Measurements from ENCODE around the gene LRP1B.

LRP1B gene

DNA sequence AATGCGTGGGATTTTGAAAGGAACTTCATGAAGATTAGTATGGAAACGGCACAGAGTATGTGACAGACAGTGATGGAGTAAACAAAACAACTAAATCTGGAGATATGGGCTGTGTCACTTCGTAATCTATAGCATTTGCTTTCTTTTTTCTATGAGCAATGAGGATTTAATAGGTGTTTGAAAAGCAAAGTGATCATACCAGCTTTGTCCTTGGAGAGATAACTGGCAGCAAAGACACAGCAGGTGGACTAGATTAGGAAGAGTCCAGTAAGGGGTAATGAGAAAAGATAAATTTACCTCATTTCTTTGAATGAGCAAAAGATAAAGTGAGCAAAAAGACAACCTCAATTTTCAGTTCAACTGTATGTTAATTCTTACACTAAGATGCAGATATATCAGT, 199.0 kb downstream of the LRP1B start:
- no peak overlapping the region for H3K9ac ChIP-seq (ENCODE audit: low read length in 2 of 2)
- H3K4me3 ChIP-seq (ENCODE audit: low read length in 2 of 2): no peak overlapping the region
- H3K9me3 ChIP-seq (ENCODE audit: control insufficient read depth in 2 of 2, low read length in 2 of 2): no peaks in the 10 kb centered on the region
- no peak overlapping the region for H3K27ac ChIP-seq (ENCODE audit: low read length)
- H3K4me1 ChIP-seq (ENCODE audit: control insufficient read depth, insufficient read depth, low read length): no peaks in the 10 kb centered on the region
- no peaks in the 10 kb centered on the region for H3K36me3 ChIP-seq (ENCODE audit: control insufficient read depth in 2 of 2, insufficient read depth in 2 of 2, low read length in 2 of 2)
- no peaks in the 10 kb centered on the region for H3K27me3 ChIP-seq (ENCODE audit: control insufficient read depth in 1 of 2, insufficient read depth in 2 of 2, low read length in 2 of 2)

DNA sequence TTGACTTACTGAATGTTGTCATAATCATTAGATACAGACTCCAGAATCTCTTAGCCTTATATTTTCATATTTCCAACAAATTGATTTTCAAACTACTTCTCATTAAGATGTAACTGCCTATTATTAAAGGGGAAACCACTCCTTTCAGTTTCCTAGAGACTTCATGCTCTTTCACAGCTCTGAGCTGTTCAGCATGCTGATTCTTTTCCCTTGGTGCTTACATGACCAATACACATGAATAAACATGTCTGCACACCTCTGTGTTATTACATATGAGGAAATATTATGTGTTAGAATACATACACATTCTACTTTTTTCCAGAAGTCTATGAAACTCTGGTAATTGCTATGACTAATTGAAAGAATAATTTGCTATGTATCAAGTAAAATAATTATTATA, 200.0 kb downstream of the LRP1B start:
- no peaks in the 10 kb centered on the region for H3K4me1 ChIP-seq (ENCODE audit: control insufficient read depth, insufficient read depth, low read length)
- H3K9me3 ChIP-seq (ENCODE audit: control insufficient read depth in 2 of 2, low read length in 2 of 2): no peaks in the 10 kb centered on the region
- H3K36me3 ChIP-seq (ENCODE audit: control insufficient read depth in 2 of 2, insufficient read depth in 2 of 2, low read length in 2 of 2): no peaks in the 10 kb centered on the region

DNA sequence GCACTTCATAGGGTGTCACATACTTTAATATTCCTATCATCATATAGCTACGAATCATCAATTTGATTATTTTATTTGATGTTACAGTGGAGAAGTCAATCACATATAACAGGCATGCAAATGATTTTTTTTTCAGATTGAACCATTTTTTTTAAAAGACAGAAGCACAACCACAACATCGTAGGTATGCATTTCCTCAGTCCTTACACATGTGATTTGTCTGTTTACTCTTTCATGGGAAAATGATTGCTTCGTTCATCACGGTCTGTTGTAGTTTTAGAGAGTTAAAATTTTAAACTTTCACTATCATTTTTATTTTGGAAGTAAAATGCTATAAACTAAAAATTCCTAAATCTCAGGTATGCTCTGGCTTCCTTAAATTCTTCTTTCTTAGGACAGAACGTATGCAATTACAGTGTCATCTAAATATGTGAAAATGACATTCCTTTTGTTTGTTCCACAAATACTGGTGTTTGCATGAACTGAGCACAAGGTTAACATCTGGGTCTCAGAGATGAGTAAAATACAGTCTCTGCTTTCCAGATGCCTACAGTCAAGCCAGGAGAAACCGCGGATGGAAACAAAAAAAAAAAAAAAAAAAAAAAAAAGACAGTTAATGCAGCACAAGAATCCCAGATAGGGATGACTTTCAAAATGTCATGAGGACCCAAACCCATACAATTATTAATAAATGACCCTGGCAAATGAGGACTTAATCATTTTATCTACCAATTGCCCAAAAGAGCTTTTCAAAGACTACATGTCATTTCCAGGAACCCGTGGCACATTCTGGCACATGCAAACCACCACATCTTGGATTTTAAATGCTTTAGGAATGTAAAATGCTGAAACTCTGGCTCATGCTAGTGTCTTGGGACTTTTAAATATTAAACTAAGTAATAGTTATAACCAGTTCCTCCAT, 201.2 kb downstream of the LRP1B start:
- no peak overlapping the region for H3K4me3 ChIP-seq (ENCODE audit: low read length in 2 of 2)
- H3K9ac ChIP-seq (ENCODE audit: low read length in 2 of 2): no peak overlapping the region
- H3K4me1 ChIP-seq (ENCODE audit: control insufficient read depth, insufficient read depth, low read length): no peaks in the 10 kb centered on the region
- no peaks in the 10 kb centered on the region for H3K9me3 ChIP-seq (ENCODE audit: control insufficient read depth in 2 of 2, low read length in 2 of 2)
- H3K27me3 ChIP-seq (ENCODE audit: control insufficient read depth in 1 of 2, insufficient read depth in 2 of 2, low read length in 2 of 2): no peaks in the 10 kb centered on the region
- H3K36me3 ChIP-seq (ENCODE audit: control insufficient read depth in 2 of 2, insufficient read depth in 2 of 2, low read length in 2 of 2): no peaks in the 10 kb centered on the region
- H3K27ac ChIP-seq (ENCODE audit: low read length): no peak overlapping the region

More for the DNA sequence above, 200.0 kb downstream of the LRP1B start:
- Histone ChIP-seq H3K9ac (ENCODE audit: low read length in 2 of 2) (no peak overlapping the region), H3K27ac (ENCODE audit: low read length) (no peak overlapping the region), H3K27me3 (ENCODE audit: control insufficient read depth in 1 of 2, insufficient read depth in 2 of 2, low read length in 2 of 2) (no peaks in the 10 kb centered on the region), H3K4me3 (ENCODE audit: low read length in 2 of 2) (no peak overlapping the region)

DNA sequence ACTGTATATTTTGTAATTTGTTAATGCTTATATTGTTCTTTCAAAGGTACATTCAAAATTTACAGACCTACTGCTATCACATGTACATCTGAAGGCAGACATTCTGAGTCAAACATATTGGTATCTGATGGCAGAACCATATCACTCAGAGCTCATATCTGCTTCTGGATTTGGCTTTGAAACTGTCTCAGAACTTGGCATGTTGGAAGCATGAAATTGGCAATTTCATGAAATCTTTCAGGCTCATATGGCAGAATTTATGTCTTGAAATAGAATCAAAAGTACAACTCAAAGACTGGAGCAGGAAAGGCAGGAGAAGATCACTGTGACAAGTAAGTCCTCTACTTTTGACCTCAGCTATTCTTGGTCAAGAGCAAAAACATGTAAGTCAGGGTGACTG, 202.3 kb downstream of the LRP1B start:
- Histone ChIP-seq H3K27me3 (ENCODE audit: control insufficient read depth in 1 of 2, insufficient read depth in 2 of 2, low read length in 2 of 2) (no peaks in the 10 kb centered on the region), H3K4me1 (ENCODE audit: control insufficient read depth, insufficient read depth, low read length) (no peaks in the 10 kb centered on the region), H3K27ac (ENCODE audit: low read length) (no peak overlapping the region), H3K9ac (ENCODE audit: low read length in 2 of 2) (no peak overlapping the region), H3K9me3 (ENCODE audit: control insufficient read depth in 2 of 2, low read length in 2 of 2) (no peaks in the 10 kb centered on the region), H3K4me3 (ENCODE audit: low read length in 2 of 2) (no peak overlapping the region), H3K36me3 (ENCODE audit: control insufficient read depth in 2 of 2, insufficient read depth in 2 of 2, low read length in 2 of 2) (no peaks in the 10 kb centered on the region)

DNA sequence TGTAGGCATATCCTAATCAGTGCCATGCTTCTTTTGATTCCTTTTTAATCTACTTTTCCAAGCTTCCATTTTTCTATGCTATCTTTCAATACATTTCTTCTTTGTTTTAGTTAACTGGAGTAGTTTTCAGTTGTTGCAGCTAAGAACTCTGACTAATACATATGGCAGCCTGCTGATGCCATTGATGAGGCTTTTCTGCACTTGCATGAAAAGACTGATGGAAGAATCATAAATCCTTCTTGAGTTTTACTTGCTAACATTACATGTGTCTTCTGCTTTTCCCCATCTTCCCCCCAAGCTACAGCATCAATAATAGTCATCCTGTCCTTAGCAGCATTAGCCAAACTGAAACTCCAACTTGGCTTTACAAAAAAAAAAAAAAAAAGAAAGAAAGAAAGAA, 203.3 kb downstream of the LRP1B start:
- Histone ChIP-seq H3K36me3 (ENCODE audit: control insufficient read depth in 2 of 2, insufficient read depth in 2 of 2, low read length in 2 of 2) (no peaks in the 10 kb centered on the region), H3K9ac (ENCODE audit: low read length in 2 of 2) (no peak overlapping the region), H3K9me3 (ENCODE audit: control insufficient read depth in 2 of 2, low read length in 2 of 2) (no peaks in the 10 kb centered on the region), H3K4me1 (ENCODE audit: control insufficient read depth, insufficient read depth, low read length) (no peaks in the 10 kb centered on the region), H3K27ac (ENCODE audit: low read length) (no peak overlapping the region), H3K4me3 (ENCODE audit: low read length in 2 of 2) (no peak overlapping the region), H3K27me3 (ENCODE audit: control insufficient read depth in 1 of 2, insufficient read depth in 2 of 2, low read length in 2 of 2) (no peaks in the 10 kb centered on the region)

DNA sequence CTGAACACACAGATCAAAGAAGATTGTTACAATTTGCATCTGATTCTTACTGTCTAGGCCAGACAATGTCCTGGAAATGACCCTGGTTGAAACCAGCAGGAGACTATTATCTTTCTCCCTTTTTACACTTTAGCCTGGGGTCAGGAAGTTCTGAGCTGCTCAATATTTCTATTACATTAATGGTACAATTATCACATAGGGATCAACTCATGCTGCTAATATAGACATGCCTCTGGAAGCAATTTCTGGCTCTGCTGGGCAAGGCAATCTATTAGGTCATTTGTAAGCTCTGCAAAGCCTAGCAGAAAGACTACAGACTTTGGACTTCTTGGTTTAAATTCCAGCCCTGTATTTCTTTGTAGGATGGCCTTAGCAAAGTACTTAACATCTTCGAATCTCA, 205.3 kb downstream of the LRP1B start:
- no peak overlapping the region for H3K27ac ChIP-seq (ENCODE audit: low read length)
- H3K4me1 ChIP-seq (ENCODE audit: control insufficient read depth, insufficient read depth, low read length): no peaks in the 10 kb centered on the region
- no peaks in the 10 kb centered on the region for H3K9me3 ChIP-seq (ENCODE audit: control insufficient read depth in 2 of 2, low read length in 2 of 2)
- no peaks in the 10 kb centered on the region for H3K36me3 ChIP-seq (ENCODE audit: control insufficient read depth in 2 of 2, insufficient read depth in 2 of 2, low read length in 2 of 2)
- no peak overlapping the region for H3K4me3 ChIP-seq (ENCODE audit: low read length in 2 of 2)
- H3K27me3 ChIP-seq (ENCODE audit: control insufficient read depth in 1 of 2, insufficient read depth in 2 of 2, low read length in 2 of 2): no peaks in the 10 kb centered on the region
- H3K9ac ChIP-seq (ENCODE audit: low read length in 2 of 2): no peak overlapping the region

DNA sequence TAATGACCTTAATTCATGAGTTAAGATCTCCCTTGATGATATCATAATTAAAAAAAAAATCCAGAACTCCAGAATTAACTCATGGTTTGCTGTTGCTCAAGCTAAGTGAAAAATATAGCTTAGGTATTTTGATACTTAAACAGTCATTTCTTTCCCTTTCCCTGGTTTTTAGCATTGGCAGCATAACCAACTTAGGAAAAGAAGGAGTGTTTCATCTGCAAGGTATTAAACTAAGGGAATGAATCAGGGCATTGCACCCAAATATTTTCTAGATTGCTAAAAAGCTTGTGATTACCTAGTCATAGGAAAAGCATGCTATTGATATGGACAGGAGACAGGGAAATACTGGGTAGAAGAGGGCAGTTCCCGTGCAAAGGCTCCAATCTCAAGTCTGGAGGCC, 207.2 kb downstream of the LRP1B start:
- Histone ChIP-seq H3K27ac (ENCODE audit: low read length) (no peak overlapping the region), H3K4me1 (ENCODE audit: control insufficient read depth, insufficient read depth, low read length) (no peaks in the 10 kb centered on the region), H3K27me3 (ENCODE audit: control insufficient read depth in 1 of 2, insufficient read depth in 2 of 2, low read length in 2 of 2) (no peaks in the 10 kb centered on the region), H3K9ac (ENCODE audit: low read length in 2 of 2) (no peak overlapping the region), H3K36me3 (ENCODE audit: control insufficient read depth in 2 of 2, insufficient read depth in 2 of 2, low read length in 2 of 2) (no peaks in the 10 kb centered on the region), H3K4me3 (ENCODE audit: low read length in 2 of 2) (no peak overlapping the region), H3K9me3 (ENCODE audit: control insufficient read depth in 2 of 2, low read length in 2 of 2) (no peaks in the 10 kb centered on the region)

DNA sequence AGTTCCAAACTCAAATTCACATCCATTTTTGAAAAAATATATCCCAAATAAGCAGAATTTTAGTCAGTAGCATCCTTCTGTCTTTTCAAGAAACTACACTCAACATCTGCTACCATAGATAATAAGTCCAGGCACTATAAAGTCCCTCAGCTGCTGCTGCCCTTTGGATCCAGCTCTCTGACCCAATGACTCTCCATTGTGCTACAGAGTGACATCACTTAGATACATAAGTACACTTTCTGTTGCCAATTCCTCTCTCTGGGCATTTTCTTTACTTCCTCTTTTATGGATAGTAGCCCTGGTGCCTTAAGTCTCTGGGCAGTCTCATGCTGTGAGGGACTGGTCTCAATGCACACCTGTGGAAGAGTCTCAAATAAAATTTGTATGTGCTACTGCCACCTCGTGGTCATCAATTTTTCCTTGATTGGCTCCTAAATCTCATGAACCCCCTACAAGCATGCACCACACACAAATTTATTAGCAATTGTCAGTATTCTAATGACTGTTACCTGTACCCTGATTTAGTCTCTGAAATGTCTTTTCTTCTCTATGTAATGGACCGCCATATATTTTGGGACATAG, 219.2 kb downstream of the LRP1B start:
- Histone ChIP-seq H3K27me3 (ENCODE audit: control insufficient read depth in 1 of 2, insufficient read depth in 2 of 2, low read length in 2 of 2) (no peaks in the 10 kb centered on the region), H3K9me3 (ENCODE audit: control insufficient read depth in 2 of 2, low read length in 2 of 2) (no peaks in the 10 kb centered on the region), H3K4me1 (ENCODE audit: control insufficient read depth, insufficient read depth, low read length) (no peaks in the 10 kb centered on the region), H3K27ac (ENCODE audit: low read length) (no peak overlapping the region), H3K4me3 (ENCODE audit: low read length in 2 of 2) (no peak overlapping the region), H3K36me3 (ENCODE audit: control insufficient read depth in 2 of 2, insufficient read depth in 2 of 2, low read length in 2 of 2) (no peaks in the 10 kb centered on the region), H3K9ac (ENCODE audit: low read length in 2 of 2) (no peak overlapping the region)

DNA sequence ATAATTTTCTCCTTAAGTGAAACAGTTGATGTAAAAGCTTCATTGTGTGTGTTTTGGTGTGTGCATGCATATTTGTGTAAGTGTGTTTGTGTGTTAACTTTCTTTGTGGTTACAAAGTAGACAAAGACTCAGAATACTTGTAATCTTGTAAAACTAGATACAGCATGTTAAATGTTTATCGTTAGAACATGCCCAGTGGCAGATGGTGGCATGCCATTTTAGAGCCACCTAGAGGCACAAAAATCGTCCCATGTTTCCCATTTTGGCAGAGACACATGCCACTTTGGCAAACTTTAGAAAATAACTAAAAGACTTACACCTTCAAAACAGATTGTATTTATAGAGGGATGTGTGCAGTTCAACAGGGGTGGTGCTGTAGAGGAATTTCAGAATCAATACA, 224.1 kb downstream of the LRP1B start:
- no peaks in the 10 kb centered on the region for H3K9me3 ChIP-seq (ENCODE audit: control insufficient read depth in 2 of 2, low read length in 2 of 2)
- no peak overlapping the region for H3K4me3 ChIP-seq (ENCODE audit: low read length in 2 of 2)
- no peak overlapping the region for H3K9ac ChIP-seq (ENCODE audit: low read length in 2 of 2)
- no peaks in the 10 kb centered on the region for H3K36me3 ChIP-seq (ENCODE audit: control insufficient read depth in 2 of 2, insufficient read depth in 2 of 2, low read length in 2 of 2)
- no peak overlapping the region for H3K27ac ChIP-seq (ENCODE audit: low read length)
- H3K27me3 ChIP-seq (ENCODE audit: control insufficient read depth in 1 of 2, insufficient read depth in 2 of 2, low read length in 2 of 2): no peaks in the 10 kb centered on the region
- no peaks in the 10 kb centered on the region for H3K4me1 ChIP-seq (ENCODE audit: control insufficient read depth, insufficient read depth, low read length)

DNA sequence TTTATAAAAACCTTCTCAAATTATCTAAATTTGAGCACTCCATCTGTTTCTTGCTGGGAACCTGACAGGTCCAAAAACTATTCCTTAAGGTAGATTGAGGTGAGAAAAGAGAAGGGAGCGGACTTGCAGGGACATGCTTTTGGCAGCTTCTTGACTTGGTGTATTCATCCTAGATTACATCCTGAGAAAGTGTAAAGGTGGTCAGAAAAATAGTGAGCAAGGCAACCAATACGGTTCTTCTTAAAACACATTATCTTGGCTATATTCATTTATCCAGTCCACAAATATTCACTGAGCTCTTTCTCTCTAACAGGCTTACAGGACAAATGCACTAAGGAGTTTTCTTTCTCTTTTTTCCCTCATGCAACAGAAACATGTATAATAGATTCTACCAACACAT, 230.0 kb downstream of the LRP1B start:
- Histone ChIP-seq H3K27me3 (ENCODE audit: control insufficient read depth in 1 of 2, insufficient read depth in 2 of 2, low read length in 2 of 2) (no peaks in the 10 kb centered on the region), H3K9ac (ENCODE audit: low read length in 2 of 2) (no peak overlapping the region), H3K4me1 (ENCODE audit: control insufficient read depth, insufficient read depth, low read length) (no peaks in the 10 kb centered on the region), H3K9me3 (ENCODE audit: control insufficient read depth in 2 of 2, low read length in 2 of 2) (no peaks in the 10 kb centered on the region), H3K4me3 (ENCODE audit: low read length in 2 of 2) (no peak overlapping the region), H3K36me3 (ENCODE audit: control insufficient read depth in 2 of 2, insufficient read depth in 2 of 2, low read length in 2 of 2) (no peaks in the 10 kb centered on the region), H3K27ac (ENCODE audit: low read length) (no peak overlapping the region)

DNA sequence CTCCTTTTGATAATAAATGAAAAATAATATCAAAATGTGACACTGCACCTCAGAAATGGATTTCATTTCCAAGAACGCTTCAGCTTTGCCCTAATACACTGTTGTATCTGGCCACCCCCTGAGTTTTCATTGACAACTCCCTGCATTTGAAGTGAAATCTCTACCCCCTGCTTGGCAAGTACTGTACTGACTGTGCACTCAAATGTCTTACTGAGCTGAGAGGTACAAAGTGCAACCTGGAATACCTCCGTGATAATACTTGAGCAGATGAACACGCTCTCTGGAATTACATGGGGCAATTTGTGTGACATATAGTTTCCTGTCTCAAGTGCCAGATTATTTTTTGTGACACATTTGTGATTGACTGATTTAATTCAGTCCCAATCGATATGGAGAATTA, 231.1 kb downstream of the LRP1B start:
- H3K9me3 ChIP-seq (ENCODE audit: control insufficient read depth in 2 of 2, low read length in 2 of 2): no peaks in the 10 kb centered on the region
- no peak overlapping the region for H3K27ac ChIP-seq (ENCODE audit: low read length)
- H3K27me3 ChIP-seq (ENCODE audit: control insufficient read depth in 1 of 2, insufficient read depth in 2 of 2, low read length in 2 of 2): no peaks in the 10 kb centered on the region
- H3K36me3 ChIP-seq (ENCODE audit: control insufficient read depth in 2 of 2, insufficient read depth in 2 of 2, low read length in 2 of 2): no peaks in the 10 kb centered on the region
- H3K4me3 ChIP-seq (ENCODE audit: low read length in 2 of 2): no peak overlapping the region
- H3K4me1 ChIP-seq (ENCODE audit: control insufficient read depth, insufficient read depth, low read length): no peaks in the 10 kb centered on the region
- no peak overlapping the region for H3K9ac ChIP-seq (ENCODE audit: low read length in 2 of 2)

Measured in stomach smooth muscle (tissue), 2 donors.